SK-N-SH treated with all-trans-retinoic acid at 6 μM for 48 hours (cell line): Measurements from ENCODE around the gene DENND1A.

Experiments used
- ARNTL ChIP-seq: fragments of 450-650 bp; formaldehyde crosslinking; IDR thresholded peaks from 2 replicates; pipeline ENCODE4 v1.5.0; 2020; ENCODE audit warnings: low read depth, mild to moderate bottlenecking, moderate library complexity, borderline replicate concordance
- BACH2 ChIP-seq: fragments of 250-450 bp; sonication (Bioruptor Pico); IDR thresholded peaks from 2 replicates; pipeline ENCODE4 v1.9.0; 2021; ENCODE audit warnings: mild to moderate bottlenecking, borderline replicate concordance
- CREB5 ChIP-seq: fragments of 250-450 bp; sonication (Bioruptor Pico); IDR thresholded peaks from 2 replicates; pipeline ENCODE4 v1.5.1; 2020; ENCODE audit warnings: low read depth, mild to moderate bottlenecking, moderate library complexity
- CSRNP3 ChIP-seq: fragments of 250-450 bp; sonication (Bioruptor Pico); IDR thresholded peaks from 2 replicates; pipeline ENCODE4 v1.5.1; 2021; ENCODE audit warnings: mild to moderate bottlenecking, moderate library complexity
- ISL1 ChIP-seq: fragments of 250-450 bp; sonication (Bioruptor Pico); IDR thresholded peaks from 2 replicates; pipeline ENCODE4 v2.1.2; 2022; ENCODE audit warnings: mild to moderate bottlenecking, moderate library complexity
- PATZ1 ChIP-seq: fragments of 250-450 bp; sonication (Bioruptor Pico); IDR thresholded peaks from 2 replicates; pipeline ENCODE4 v1.8.0; 2020; ENCODE audit warnings: mild to moderate bottlenecking, moderate library complexity, borderline replicate concordance
- POU6F1 ChIP-seq: fragments of 250-450 bp; sonication (Bioruptor Pico); IDR thresholded peaks from 2 replicates; pipeline ENCODE4 v1.8.0; 2021; ENCODE audit warnings: low read depth, mild to moderate bottlenecking, moderate library complexity, borderline replicate concordance
- RARB ChIP-seq: fragments of 250-450 bp; sonication (Bioruptor Pico); IDR thresholded peaks from 2 replicates; pipeline ENCODE4 v1.8.0; 2021; ENCODE audit warnings: mild to moderate bottlenecking, moderate library complexity
- ZC3H10 ChIP-seq: fragments of 250-450 bp; sonication (Bioruptor Pico); IDR thresholded peaks from 2 replicates; pipeline ENCODE4 v1.5.1; 2021; ENCODE audit warnings: mild to moderate bottlenecking, moderate library complexity
- ZFP3 ChIP-seq: fragments of 250-450 bp; sonication (Bioruptor Pico); IDR thresholded peaks from 2 replicates; pipeline ENCODE4 v1.5.0; 2020; ENCODE audit warnings: mild to moderate bottlenecking, moderate library complexity

GRCh38 chr9:123771690-123772089 lies 158.2 kb downstream of the DENND1A start:
- TF ChIP-seq ZFP3 (CRISPR knock-in tag) (no peak), CREB5 (CRISPR knock-in tag) (no peak), CSRNP3 (no peak), RARB (no peak), PATZ1 (CRISPR knock-in tag) (no peak), ZC3H10 (CRISPR knock-in tag) (no peak), BACH2 (CRISPR knock-in tag) (no peak), POU6F1 (no peak), ISL1 (CRISPR knock-in tag) (no peak), ARNTL (CRISPR knock-in tag) (no peak)
